NCI-H2227 treated with DMSO at 0.1 percent for 48 hours (cell line): ENCODE data around the gene NR5A1.

Experiments
- DNase-seq: peaks from one replicate; lab custom pipeline; 2025; lab: John Stamatoyannopoulos, UW

The NR5A1 gene

GRCh38 chr9:124439686-124440243 is 67.4 kb downstream of the NR5A1 start:
- no peak for DNase-seq

GRCh38 chr9:124439086-124439485 is 68.1 kb downstream of the NR5A1 start:
- no peak for DNase-seq

- DNase-seq = no peak
Observed at GRCh38 chr9:124438091-124438490, 69.1 kb downstream of the NR5A1 start.

GRCh38 chr9:124437086-124437485 is 70.1 kb downstream of the NR5A1 start:
- no peak for DNase-seq

- no peak for DNase-seq
Observed at GRCh38 chr9:124436320-124436719, 70.9 kb downstream of the NR5A1 start.
